HG02840 (cell line): ENCODE data around the gene P2RX4.
"Not testable (repeated sequence)": the region's sequence is repeated elsewhere in the genome, so short reads cannot be mapped to it uniquely, and the experiment has no call there.

Experiments
- ATAC-seq: cut with Tn5 transposase; IDR thresholded peaks from one replicate; pipeline ENCODE4 v1.9.1; 2021; ENCODE audit warnings: mild to moderate bottlenecking, moderate library complexity, moderate number of reproducible peaks; ENCODE audit not compliant: unreplicated experiment, low FRiP score

Gene P2RX4

GRCh38 chr12:121187501-121187900 lies 22.4 kb upstream of the P2RX4 start:
- ATAC-seq: no peak

- no peak for ATAC-seq
Measured at GRCh38 chr12:121188227-121188626, 21.7 kb upstream of the P2RX4 start.

GRCh38 chr12:121189131-121189530 lies 20.8 kb upstream of the P2RX4 start:
- ATAC-seq: no peak

- ATAC-seq: no peak
Measured at GRCh38 chr12:121189619-121190155, 20.2 kb upstream of the P2RX4 start.

GRCh38 chr12:121190523-121191031 lies 19.4 kb upstream of the P2RX4 start:
- ATAC-seq: no peak

GRCh38 chr12:121191151-121191550 lies 18.8 kb upstream of the P2RX4 start:
- no peak for ATAC-seq

- ATAC-seq: no peak
Measured at GRCh38 chr12:121196902-121197301, 13.0 kb upstream of the P2RX4 start.

- no peak for ATAC-seq
Measured at GRCh38 chr12:121198949-121199348, 11.0 kb upstream of the P2RX4 start.

- ATAC-seq: not testable (repeated sequence)
Measured at GRCh38 chr12:121201140-121201539, 8.8 kb upstream of the P2RX4 start.

- ATAC-seq: no peak
Measured at GRCh38 chr12:121202407-121203355, 7.2 kb upstream of the P2RX4 start.

GRCh38 chr12:121203482-121203881 lies 6.4 kb upstream of the P2RX4 start:
- no peak for ATAC-seq

- ATAC-seq: no peak
Measured at GRCh38 chr12:121205491-121205890, 4.4 kb upstream of the P2RX4 start.

- not testable (repeated sequence) for ATAC-seq
Measured at GRCh38 chr12:121208571-121208970, 1.4 kb upstream of the P2RX4 start.

- ATAC-seq: no peak
Measured at GRCh38 chr12:121209221-121209620, 708 bp upstream of the P2RX4 start.

- ATAC-seq: no peak
Measured at GRCh38 chr12:121212875-121213274, 2.9 kb downstream of the P2RX4 start.

GRCh38 chr12:121214166-121214777 lies 4.3 kb downstream of the P2RX4 start:
- no peak for ATAC-seq

- ATAC-seq: no peak
Measured at GRCh38 chr12:121214855-121215745, 5.2 kb downstream of the P2RX4 start.

GRCh38 chr12:121216102-121216501 lies 6.2 kb downstream of the P2RX4 start:
- ATAC-seq: no peak

GRCh38 chr12:121217063-121217462 lies 7.1 kb downstream of the P2RX4 start:
- ATAC-seq: no peak

GRCh38 chr12:121217761-121218160 lies 7.8 kb downstream of the P2RX4 start:
- ATAC-seq: no peak
